Stimulated activated CD4-positive, alpha-beta T cell treated with anti-CD3 and anti-CD28 coated beads, Interleukin-1b, Interleukin-23, amount 100 ng/mL, for 24 hours (primary cell): ENCODE measurements around the gene CAPN14.

ENCODE experiments used
- DNase-seq, 4 experiments: peaks; one replicate each; pipeline ENCODE4 v3.0.0-alpha.2; 2020; ENCODE audit warnings: low read depth in 4 of 4, low spot score in 1 of 4

The CAPN14 gene

GRCh38 chr2:31227711-31228125 lies 10.4 kb upstream of the CAPN14 start:
- DNase-seq = no peak

GRCh38 chr2:31227110-31227509 lies 9.8 kb upstream of the CAPN14 start:
- DNase-seq = no peak

DNA sequence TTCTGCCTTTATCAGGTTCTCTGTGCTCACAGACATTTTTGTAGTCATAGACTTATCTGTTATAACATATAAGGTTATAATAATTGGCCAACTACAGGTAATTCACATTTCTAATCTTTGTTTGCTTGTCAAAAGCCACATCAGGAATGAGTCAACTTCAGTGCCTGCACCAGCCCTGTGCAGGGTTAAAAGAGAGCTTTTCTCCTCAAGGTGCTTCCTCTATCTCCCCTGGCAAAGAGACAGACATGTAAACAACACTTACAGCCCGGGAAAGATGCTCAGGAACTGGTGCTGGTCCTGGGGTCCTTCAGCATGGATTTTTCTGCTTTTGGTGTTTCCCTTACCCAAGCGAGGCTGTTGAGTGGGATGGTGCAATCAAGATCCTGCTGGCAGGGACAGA lies 9.0 kb upstream of the CAPN14 start:
- no peak for DNase-seq

- DNase-seq = no peak
These were observed 6.4 kb upstream of the CAPN14 start for GRCh38 chr2:31223749-31224148.

DNA sequence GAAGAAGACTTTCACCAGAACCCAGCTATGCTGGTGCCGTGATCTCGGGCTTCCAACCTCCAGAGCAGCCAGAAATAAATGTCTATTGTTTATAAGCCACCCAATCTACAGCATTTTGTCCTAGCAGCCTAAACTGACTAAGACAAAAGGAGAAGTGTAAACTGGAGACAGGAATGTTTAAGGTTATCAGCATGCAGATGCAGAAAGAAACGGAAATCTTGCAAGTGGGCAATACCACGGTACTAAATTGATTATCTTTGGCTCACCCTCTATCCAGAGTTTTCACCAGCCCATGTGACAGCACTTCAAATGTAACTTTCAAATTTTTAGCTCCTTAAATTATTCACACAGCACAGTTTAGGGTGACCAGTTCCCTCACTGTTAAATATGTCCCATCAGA lies 5.7 kb upstream of the CAPN14 start:
- no peak for DNase-seq

DNA sequence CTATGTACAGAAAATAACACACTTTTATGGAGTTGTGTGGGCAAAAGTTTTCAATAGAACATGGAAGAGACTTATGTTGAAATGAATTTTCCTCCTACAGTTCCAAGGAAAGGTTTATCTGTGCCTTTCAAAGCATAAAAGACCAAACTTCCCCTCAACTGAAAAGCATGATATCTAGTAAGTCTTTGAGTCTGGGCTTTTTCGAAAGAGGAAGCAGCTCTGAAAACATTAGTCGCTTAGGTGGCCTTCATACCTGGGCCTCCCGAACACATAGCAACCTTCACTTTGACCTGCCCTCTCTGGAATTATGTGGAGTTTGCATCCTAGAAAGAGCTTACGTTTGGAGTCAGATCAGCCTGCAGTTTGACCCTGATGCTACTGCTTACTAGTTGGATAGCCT lies 4.8 kb upstream of the CAPN14 start:
- no peak for DNase-seq

GRCh38 chr2:31221544-31221943 lies 4.2 kb upstream of the CAPN14 start:
- no peak for DNase-seq

DNA sequence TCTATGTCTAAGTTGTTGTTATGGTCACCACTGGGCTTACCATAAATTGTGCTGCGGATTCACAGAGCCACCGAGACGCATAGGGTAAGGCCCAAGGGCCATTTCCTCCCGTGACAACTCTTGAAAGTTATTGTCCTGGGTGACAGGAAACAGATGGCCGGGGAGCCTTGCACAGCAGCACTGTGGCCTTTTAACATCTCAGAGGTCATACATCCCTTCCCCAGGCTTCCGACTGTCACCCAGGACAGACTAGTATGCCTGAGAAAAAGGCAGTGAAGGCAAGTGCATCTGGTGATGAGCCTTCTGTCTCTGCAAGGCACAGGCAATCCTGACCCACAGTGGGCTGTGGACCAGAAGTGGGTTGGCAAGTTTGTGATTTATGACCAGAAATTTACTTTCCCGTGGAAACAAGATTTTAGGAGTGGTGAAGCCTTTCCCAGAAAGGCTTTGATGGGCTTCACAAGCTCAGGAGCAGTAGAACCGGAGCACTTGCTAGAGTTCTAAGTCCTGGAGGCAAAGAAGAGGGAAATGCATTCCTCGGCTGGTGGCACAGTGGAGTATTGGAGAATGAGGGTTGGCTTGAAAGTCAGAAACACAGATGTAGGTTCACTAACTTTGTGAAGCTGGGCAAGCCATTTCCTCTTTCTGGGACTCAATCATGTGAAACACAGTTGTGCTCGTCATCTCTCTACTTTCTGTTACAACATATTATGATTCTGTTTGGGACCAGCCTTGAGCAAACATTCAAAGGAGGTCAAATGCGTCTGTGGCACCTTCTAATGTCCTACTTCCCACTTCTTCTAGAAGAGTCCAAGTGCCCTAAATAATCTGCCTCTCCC lies 2.0 kb upstream of the CAPN14 start:
- DNase-seq = no peak

- DNase-seq = no peak
These were observed 581 bp downstream of the CAPN14 start for GRCh38 chr2:31216734-31217133.

- DNase-seq = no peak
These were observed 2.8 kb downstream of the CAPN14 start for GRCh38 chr2:31214444-31214915.

- DNase-seq = no peak
These were observed 3.5 kb downstream of the CAPN14 start for GRCh38 chr2:31213601-31214443.

DNA sequence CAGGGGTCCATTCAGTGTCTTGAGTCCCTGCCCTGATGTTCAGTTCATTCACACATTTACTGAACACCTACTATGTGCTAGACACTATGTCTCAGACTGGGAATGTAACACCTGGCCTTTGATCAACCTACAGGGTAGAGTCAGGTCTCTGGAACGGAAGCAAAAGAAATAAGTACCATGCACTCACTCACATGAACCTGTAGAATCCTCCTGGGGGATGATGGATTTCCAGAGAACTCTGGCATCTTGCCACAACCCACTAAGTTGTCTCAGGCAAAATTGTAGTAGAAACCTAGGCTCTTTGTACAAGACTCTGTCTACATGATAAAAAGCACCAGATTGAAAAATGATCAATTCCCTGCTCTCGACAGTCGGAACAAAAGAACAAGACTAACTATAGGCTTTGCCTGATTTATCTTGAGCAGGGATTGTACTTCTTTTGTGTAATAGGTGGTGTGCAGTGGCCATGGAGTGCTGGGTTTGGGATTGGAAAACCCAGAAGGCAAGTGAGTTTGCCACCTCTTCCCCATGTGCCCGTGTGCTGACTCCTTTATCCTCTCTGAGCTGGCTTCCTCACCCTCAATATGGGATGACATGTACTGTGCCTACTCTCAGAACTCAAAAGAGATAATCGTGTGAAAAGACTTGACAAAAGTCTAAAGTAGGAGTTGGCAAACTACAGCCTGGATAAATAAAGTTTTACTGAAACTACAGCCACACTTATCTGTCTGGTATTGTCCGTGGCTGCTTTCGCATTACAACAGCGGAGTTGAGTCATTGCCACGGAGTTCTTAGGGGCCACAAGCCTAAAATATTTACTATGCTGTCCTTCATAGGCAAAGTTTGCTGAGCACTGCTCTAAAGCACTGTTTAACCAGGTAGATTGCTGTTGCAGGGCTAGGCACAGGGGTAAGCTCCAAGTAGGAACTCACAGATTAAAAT lies 4.4 kb downstream of the CAPN14 start:
- no peak for DNase-seq

GRCh38 chr2:31208240-31208639 lies 9.1 kb downstream of the CAPN14 start:
- DNase-seq = no peak

DNA sequence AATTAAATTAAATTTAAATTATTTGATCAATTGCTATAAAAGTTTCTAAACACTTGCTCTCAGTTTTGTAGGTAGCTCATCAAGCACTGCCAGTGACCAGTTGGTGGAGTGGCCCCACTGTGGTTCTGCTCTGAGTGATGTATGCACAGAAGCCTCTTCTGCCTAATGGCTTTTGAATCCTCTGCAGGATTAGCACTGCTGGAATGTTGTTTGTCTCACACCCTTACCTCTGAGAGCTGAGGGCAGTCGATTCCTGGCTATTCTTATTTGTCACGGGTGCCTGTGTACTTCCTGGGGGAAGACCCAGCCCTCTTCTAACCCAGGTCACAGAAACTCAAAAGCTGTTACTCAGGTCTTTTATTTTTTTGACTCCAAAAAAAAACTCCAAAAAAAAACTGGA lies 9.5 kb downstream of the CAPN14 start:
- no peak for DNase-seq

DNA sequence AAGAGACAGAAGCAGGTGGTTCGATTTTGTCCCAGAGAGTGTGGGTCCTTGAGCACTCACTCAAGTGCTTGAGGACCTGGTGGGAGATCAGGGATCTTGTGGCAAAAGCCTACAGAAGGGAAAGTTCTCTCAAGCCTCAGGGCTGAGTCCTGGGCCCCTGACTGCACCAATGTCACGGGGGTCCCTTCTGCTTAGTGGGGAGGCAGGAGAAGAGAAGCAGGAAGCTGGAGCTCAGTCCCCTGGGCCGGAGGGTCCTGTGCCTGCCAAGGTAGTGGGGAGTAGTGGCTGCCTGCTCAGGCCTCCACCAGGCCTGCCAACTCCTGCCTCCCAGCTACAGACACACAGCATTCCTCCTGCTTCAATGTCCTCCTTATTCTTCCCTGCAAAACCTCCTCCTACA lies 11.7 kb downstream of the CAPN14 start:
- no peak for DNase-seq

- no peak for DNase-seq
These were observed 12.1 kb downstream of the CAPN14 start for GRCh38 chr2:31205186-31205585.

- no peak for DNase-seq
These were observed 12.5 kb downstream of the CAPN14 start for GRCh38 chr2:31204783-31205182.

GRCh38 chr2:31203916-31204315 lies 13.4 kb downstream of the CAPN14 start:
- no peak for DNase-seq

- DNase-seq = no peak
These were observed 14.5 kb downstream of the CAPN14 start for GRCh38 chr2:31202833-31203232.

GRCh38 chr2:31202041-31202440 lies 15.3 kb downstream of the CAPN14 start:
- DNase-seq = no peak

GRCh38 chr2:31200972-31201371 lies 16.3 kb downstream of the CAPN14 start:
- DNase-seq = no peak
